Endodermal cell (in vitro differentiated cells): ENCODE measurements around the gene HOXC11. TPM values are rescaled to one million over a fixed set of nuclear protein-coding genes. Genes with fewer than 3 reads are reported as not detected.
A peak's percentile ranks its signal among the peaks of the same experiment; 100 is the strongest.

Source experiments
- DNase-seq: peaks from one replicate; pipeline ENCODE4 v3.0.0-alpha.2; 2017
- H3K27ac ChIP-seq: 2 replicates; pipeline ENCODE4 v1.5.1; 2013; ENCODE audit warnings: mild to moderate bottlenecking, low read depth, low read length, moderate library complexity
- H3K27me3 ChIP-seq: 2 replicates; pipeline ENCODE4 v1.6.1; 2013; ENCODE audit warnings: mild to moderate bottlenecking, low read length, moderate library complexity; ENCODE audit not compliant: insufficient read depth, control insufficient read depth, poor library complexity, severe bottlenecking
- H3K36me3 ChIP-seq: 2 replicates; pipeline ENCODE4 v1.7.0; 2013; ENCODE audit warnings: mild to moderate bottlenecking, low read length, moderate library complexity; ENCODE audit not compliant: control insufficient read depth, insufficient read depth
- H3K4me1 ChIP-seq: one replicate; pipeline ENCODE4 v1.7.0; 2013; ENCODE audit warnings: low read length; ENCODE audit not compliant: control insufficient read depth, insufficient read depth
- H3K4me3 ChIP-seq: 2 replicates; pipeline ENCODE4 v1.5.1; 2013; ENCODE audit warnings: mild to moderate bottlenecking, low read length, moderate library complexity
- H3K9ac ChIP-seq: 2 replicates; pipeline ENCODE4 v1.6.1; 2013; ENCODE audit warnings: mild to moderate bottlenecking, low read length, moderate library complexity; ENCODE audit not compliant: poor library complexity, severe bottlenecking; ENCODE audit errors: extremely low read depth
- H3K9me3 ChIP-seq: 2 replicates; pipeline ENCODE4 v1.6.1; 2013; ENCODE audit warnings: mild to moderate bottlenecking, low read length, moderate library complexity; ENCODE audit not compliant: control insufficient read depth
- H3K27ac Mint-ChIP-seq: 2 replicates; pipeline ENCODE4 v1.8.0; 2020; ENCODE audit warnings: mixed read lengths
- H3K27me3 Mint-ChIP-seq: 2 replicates; pipeline ENCODE4 v1.8.0; 2021; ENCODE audit warnings: mild to moderate bottlenecking, mixed read lengths; ENCODE audit not compliant: insufficient read depth
- H3K36me3 Mint-ChIP-seq: 2 replicates; pipeline ENCODE4 v1.8.0; 2020; ENCODE audit warnings: low read depth, mixed read lengths
- H3K4me1 Mint-ChIP-seq: 2 replicates; pipeline ENCODE4 v1.8.0; 2020; ENCODE audit warnings: mixed read lengths
- H3K4me3 Mint-ChIP-seq: 2 replicates; pipeline ENCODE4 v1.8.0; 2020; ENCODE audit warnings: mild to moderate bottlenecking, moderate library complexity, mixed read lengths
- H3K9me3 Mint-ChIP-seq: 2 replicates; pipeline ENCODE4 v1.8.0; 2020; ENCODE audit warnings: mild to moderate bottlenecking, mixed read lengths
- CTCF ChIP-seq: fragments of 200-600 bp; sonication (generic); conservative IDR thresholded peaks from 2 replicates; pipeline ENCODE4 v1.5.0; 2021; ENCODE audit warnings: antibody characterized with exemption, mild to moderate bottlenecking
- WGBS, 2 experiments: methylation state at CpG; one replicate each; pipeline versions ENCODE4 v1.1.5 to v1.1.7; 2013; ENCODE audit warnings: missing lambda C conversion rate in 2 of 2, mixed read lengths in 1 of 2; ENCODE audit not compliant: insufficient coverage in 1 of 2, insufficient read length in 1 of 2; 5-methylcytosine and 5-hydroxymethylcytosine counted together
- total RNA-seq, 2 donors: library from RNA; stranded (reverse); fragmentation: NEBNext Ultra II Directional in 1 of 2; extraction: Animal tissue kit (Norgen Biotek cat#: 25700) in 1 of 2; gene quantifications; 2 replicates in 1 of 2; 3 replicates in 1 of 2; pipeline ENCODE4 v1.2.1, GENCODE V29; 2021

The HOXC11 gene
- total RNA-seq, 2 donors from 2014 or later = not detected

DNA sequence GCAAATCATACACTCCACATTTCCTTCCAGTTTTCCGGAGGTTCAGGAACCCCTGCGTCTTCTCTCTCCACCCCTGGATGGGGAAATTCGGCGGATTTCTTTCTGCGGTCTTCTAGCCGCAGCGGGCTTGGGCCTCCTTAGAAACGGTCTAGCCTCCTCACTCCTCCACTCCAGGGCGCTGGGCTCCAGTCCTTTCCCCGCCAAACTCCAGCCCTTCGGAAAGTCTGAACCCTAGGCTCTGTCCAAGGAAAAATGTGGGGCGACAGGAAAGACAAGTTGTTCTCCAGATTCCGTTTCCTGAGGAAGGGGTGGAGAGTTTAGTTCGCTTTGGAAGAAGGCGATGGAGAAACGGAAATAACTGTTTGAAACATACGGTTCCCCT, 10.6 kb downstream of the HOXC11 start:
- H3K36me3 Mint-ChIP-seq = no peaks in the 10 kb centered on the region
- H3K27ac Mint-ChIP-seq = no peak overlapping the region
- no peak overlapping the region for H3K4me3 ChIP-seq
- H3K9me3 Mint-ChIP-seq = peaks cover 16% of the 10 kb centered on the region
- H3K4me1 Mint-ChIP-seq = no peaks in the 10 kb centered on the region
- H3K27me3 ChIP-seq = peaks cover 100% of the 10 kb centered on the region
- no peak for TF ChIP-seq CTCF
- no peak overlapping the region for H3K27ac ChIP-seq
- DNase-seq = no peak
- peaks cover 100% of the 10 kb centered on the region for H3K27me3 Mint-ChIP-seq
- H3K36me3 ChIP-seq = no peaks in the 10 kb centered on the region
- H3K4me3 Mint-ChIP-seq = no peak overlapping the region
- WGBS, 2 experiments = 8 to 37% methylated on average over 4 to 16 of the region's 17 CpGs
- H3K9ac ChIP-seq = no peak overlapping the region
- peaks cover 8% of the 10 kb centered on the region for H3K9me3 ChIP-seq
- no peaks in the 10 kb centered on the region for H3K4me1 ChIP-seq

GRCh38 chr12:53983950-53984572, 11.1 kb downstream of the HOXC11 start:
- H3K27ac Mint-ChIP-seq = no peak overlapping the region
- H3K36me3 Mint-ChIP-seq = no peaks in the 10 kb centered on the region
- no peaks in the 10 kb centered on the region for H3K4me1 ChIP-seq
- peaks cover 8% of the 10 kb centered on the region for H3K9me3 ChIP-seq
- DNase-seq = peak; percentile 68
- no peaks in the 10 kb centered on the region for H3K4me1 Mint-ChIP-seq
- no peak overlapping the region for H3K4me3 ChIP-seq
- peaks cover 16% of the 10 kb centered on the region for H3K9me3 Mint-ChIP-seq
- peaks cover 100% of the 10 kb centered on the region for H3K27me3 Mint-ChIP-seq
- no peaks in the 10 kb centered on the region for H3K36me3 ChIP-seq
- peaks cover 100% of the 10 kb centered on the region for H3K27me3 ChIP-seq
- WGBS, 2 experiments = 26 to 28% methylated on average over 18 to 30 of the region's 30 CpGs
- H3K9ac ChIP-seq = no peak overlapping the region
- H3K27ac ChIP-seq = no peak overlapping the region
- no peak for TF ChIP-seq CTCF
- no peak overlapping the region for H3K4me3 Mint-ChIP-seq

- Mint-ChIP-seq H3K9me3 (peaks cover 16% of the 10 kb centered on the region), H3K27ac (no peak within 1 kb of the TSS), H3K4me3 (no peak within 1 kb of the TSS), H3K4me1 (no peaks in the 10 kb centered on the region), H3K27me3 (peaks cover 100% of the 10 kb centered on the region), H3K36me3 (no peaks in the 10 kb centered on the region)
- no peak within 1 kb of the TSS for H3K9ac ChIP-seq
- H3K36me3 ChIP-seq = no peaks in the 10 kb centered on the region
- H3K9me3 ChIP-seq = peaks cover 8% of the 10 kb centered on the region
- H3K27ac ChIP-seq = no peak within 1 kb of the TSS
- peak; percentile 72 for TF ChIP-seq CTCF
- H3K27me3 ChIP-seq = peaks cover 100% of the 10 kb centered on the region
- no peaks in the 10 kb centered on the region for H3K4me1 ChIP-seq
- 30 to 34% methylated on average over 19 to 55 of the region's 55 CpGs for WGBS, 2 experiments
- peak; percentile 97 for DNase-seq
- no peak within 1 kb of the TSS for H3K4me3 ChIP-seq
Measured at GRCh38 chr12:53984901-53985691, 12.2 kb downstream of the HOXC11 start, which contains the start of gene HOXC10. Gene HOXC10, plus strand, starts transcription at chr12:53985146. Its CDS starts 114 bp downstream, at chr12:53985260.
